Measurements from ENCODE around the gene SMARCAL1.
A peak's percentile ranks its signal among the peaks of the same experiment; 100 is the strongest.
"Not testable (repeated sequence)": the region's sequence is repeated elsewhere in the genome, so short reads cannot be mapped to it uniquely, and the experiment has no call there.

The SMARCAL1 gene

DNA sequence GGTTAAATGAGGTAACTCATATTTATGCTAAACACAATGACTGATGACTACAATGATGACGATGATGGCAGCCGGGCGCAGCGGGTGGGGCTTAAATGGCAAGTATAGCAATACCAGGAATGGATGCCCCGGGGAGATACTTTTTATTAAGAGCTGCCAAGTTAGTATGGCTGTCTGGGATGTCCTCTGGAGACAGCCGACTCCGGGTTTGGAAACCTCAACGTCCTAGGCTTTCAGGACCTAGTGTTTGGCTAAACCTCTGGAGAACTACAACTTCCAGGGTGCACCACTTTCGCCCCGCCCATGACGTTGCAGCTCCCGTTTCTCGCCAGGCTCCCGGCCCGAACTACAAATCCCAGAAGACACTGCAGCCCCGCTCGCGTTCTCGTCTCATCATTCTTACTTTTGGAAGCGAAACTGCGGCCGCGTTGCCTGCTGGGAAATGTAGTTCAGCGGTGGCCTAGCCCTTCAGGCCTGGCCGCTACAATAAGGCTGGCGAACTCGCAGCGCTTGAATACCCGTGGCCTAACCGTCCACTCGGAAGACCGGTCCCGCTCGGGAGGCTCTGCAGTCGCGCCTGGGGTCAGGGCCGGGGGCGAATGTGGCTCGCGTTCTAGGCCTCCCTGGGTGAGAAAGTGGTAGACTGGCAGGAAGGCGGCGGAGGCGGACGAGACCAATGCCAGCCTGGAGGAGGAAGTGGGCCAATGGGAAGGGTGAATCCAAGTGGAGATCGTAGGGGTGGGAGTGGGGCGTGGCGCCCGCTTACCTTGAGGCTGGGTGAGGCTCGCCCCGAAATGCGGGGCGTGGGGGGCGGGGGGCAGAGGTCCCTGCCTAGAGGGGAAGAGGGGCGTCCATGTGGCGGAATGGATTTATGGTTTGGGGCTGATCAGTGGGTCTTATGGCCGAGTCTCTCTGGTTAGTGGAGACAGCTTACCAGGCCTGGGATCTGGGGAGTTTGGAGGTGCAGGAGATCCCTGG, at the start of gene SMARCAL1:
TSS of gene SMARCAL1 (plus strand) at position 463 of the 978 bp plus-strand sequence. CDS start 2,221 bp downstream, outside the sequence.
- DNase-seq (ENCODE audit: low read depth, low spot score), result peak; percentile 96

DNA sequence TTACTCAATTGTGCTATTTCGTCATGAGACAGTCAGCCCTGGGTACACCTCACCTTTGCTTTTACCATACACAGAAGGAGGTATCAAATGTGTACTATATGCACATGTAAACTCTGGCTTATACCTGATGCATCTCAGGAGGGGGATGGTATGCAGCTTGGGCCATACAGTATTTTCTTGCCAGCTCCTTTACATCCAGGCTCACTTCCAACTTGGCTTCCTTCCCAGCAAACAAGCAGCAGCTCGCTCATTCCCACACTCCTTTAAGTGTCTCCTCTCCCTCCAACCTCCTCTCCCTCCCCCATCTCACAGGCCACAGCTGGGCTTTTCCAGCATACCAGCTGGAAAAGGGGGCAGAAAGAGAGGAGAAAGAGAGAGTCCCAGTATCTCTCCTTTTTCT, 49.6 kb upstream of the SMARCAL1 start:
- DNase-seq (ENCODE audit: low read depth, low spot score), result no peak

DNA sequence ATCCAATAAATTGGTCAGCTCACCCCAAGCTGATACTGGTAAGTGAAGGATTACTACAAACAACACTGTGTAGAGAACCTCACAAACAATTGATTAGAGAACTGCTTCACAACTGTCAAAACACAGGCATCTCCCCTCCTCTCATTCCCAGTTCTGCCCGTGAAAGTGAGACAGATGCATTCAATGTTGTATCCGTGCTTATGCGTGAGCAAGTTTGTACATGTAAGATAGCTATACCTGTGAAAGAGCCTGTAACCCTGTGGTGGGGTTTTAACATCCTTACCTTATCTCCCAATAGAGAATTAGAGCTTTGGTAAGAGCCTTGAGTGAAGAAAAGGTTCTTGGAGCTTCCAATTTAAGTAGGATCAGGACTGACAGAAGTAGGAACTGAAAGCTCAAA, 49.1 kb upstream of the SMARCAL1 start:
- DNase-seq (ENCODE audit: low read depth, low spot score), result no peak

DNA sequence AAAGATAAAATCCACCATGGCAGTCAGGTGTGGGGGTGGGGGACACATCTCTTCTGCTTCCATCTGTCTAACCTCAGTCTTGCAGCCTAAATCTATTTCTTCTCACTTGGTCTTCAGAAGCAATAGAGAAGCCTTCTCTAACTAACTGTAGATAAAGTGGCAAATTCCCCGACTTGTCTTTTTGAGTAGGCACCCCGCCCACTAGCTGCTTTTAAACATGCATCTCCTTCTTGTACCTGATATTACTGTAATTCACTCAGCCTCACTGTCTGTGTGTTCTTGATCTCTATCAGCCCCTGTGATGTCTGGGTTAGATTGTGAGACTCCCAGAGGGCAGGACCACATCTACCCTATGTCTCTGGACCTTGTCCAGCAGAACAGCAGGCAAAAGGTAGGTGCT, 46.8 kb upstream of the SMARCAL1 start:
- DNase-seq (ENCODE audit: low read depth, low spot score), result no peak

DNA sequence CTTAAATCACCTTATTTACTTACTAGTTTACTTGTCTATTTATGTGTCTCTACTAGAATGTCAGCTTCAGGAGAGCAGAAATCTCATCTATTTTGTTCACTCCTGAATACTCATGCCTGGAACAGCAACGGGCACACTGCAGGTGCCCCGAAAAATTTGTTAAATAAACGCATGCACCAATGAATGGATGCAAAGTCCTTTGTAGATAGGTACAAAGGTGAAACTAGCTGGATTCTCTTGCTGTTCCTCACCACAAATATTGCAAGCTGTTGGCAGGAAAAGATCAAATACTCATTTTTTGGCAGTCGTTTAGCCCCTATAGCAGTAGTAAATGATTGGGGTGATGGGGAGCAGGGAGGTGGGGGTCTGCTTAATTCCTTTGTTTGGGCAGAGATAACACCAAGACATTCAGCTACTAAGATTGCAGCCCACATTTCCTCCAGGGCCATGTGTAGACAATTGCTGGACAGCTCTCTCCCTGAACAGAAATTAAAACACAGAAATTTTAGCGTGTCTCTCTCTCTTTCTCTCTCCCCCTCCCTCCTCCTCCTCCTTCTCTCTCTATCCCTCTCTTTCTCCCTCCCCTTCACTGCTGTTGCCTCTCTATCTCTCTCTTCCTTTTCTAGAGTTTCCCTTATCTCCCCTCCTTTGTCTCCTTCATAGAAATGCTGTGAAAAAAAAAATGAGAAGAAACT, 45.4 kb upstream of the SMARCAL1 start:
- DNase-seq (ENCODE audit: low read depth, low spot score), result no peak

DNA sequence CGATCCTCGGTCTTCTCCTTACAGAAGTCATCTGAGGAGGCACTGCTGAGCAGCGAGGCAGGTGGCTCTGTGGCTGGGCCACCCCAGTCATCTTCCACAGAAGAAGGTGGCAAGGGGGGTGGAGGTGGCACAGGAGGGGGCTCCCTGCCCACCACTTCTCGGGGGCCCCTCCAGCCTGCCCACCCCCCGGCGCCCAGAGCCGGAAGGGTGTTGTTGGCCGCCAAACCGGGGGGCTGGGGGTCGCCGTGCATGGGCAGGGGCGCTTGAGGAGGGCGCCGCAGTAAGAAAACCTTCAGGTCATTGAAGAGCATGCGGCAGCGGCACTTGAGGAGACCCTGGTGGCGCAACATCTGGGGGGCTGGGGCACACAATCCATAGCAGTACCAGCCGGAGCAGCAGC, 42.5 kb upstream of the SMARCAL1 start:
- no peak for DNase-seq (ENCODE audit: low read depth, low spot score)

DNA sequence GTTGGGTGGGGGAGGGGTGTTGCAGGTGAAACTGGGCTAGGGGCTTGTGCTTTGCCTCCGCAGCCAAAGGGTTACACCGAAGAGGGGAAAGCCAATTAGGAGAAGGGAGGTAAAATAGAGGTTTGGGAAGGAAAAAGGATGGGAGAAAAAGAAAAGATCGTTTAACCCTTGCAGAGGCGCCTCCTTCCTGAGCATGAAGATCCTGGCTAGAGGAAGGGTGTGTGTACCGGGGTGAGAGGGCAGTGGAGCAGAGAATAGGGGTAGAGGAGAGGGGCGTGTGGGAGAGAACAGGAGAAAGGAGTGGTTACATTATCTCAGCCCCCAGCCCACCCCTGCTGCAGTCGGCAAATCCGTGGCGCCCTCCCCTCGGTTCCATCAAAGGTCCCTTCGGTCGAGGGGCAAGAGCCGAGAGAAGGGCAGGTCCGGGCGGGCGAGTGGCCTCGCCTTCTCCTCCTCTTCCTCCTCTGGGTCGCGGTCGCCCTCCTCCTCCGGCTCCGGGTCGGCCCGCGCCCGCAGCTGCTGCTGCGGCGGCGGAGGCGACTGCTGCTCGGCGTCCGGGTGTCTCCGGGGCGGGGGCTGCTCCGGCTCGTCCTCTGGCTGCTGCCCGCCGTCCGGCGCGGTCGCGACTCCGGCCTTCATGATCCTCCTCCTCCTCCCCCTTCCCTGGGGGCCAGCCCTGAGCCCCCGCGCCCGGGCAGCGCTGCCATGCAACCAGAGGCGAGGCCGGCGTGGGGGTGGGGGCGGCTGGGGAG, 41.1 kb upstream of the SMARCAL1 start:
- DNase-seq (ENCODE audit: low read depth, low spot score), result no peak

DNA sequence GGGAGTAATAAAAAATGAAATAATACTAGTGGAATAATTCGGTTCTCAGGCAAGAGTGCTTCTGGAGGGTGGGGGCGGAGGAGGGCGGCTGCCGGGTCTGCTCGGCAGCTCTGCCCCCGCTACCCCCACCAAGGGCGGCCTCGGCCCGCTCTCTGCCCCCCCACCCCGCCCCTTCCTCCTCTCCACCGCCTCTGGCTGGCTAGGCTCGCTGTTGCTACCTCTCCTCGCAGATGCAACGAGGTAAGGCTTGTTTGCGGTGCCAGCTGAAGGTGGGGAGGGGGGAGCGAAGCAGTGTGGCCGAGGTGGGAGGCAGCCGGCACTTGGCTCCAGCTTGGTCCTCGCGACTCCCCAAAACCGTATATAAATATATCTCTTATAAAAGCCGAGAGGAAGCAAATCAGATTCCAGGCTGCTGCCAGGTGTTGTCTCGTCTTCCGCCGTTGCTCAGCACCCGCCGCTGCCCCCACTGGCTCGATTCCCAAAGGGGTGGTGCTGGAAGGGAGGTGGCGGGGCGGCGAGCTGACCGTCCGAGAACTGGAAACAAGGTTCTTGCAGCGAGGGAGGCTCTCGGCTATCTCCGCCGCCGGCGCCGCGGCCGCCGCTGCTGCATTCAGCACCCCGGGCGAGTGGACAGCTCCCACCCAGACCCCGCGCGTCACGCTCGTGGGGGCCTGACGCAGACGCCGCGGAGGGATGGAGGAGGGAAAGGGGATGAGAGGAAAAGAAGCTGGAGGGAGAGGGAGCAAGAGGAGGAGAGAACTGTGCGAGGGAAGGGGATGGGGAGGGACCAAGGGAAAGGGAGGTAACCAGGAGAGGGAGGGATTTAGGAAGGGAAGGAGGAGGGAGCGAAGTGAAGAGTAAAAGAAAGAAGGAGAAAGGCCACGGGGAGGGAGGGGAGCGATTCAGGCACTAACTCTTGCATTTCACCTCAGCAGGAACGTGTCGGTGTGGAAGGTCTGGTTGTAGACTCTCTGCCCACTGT, 40.3 kb upstream of the SMARCAL1 start, which contains the start of gene MARCHF4:
TSS of gene MARCHF4 (minus strand) at position 763 of the 982 bp plus-strand sequence. CDS start 2,223 bp downstream, outside the sequence.
- peak; percentile 34 for DNase-seq (ENCODE audit: low read depth, low spot score)

DNA sequence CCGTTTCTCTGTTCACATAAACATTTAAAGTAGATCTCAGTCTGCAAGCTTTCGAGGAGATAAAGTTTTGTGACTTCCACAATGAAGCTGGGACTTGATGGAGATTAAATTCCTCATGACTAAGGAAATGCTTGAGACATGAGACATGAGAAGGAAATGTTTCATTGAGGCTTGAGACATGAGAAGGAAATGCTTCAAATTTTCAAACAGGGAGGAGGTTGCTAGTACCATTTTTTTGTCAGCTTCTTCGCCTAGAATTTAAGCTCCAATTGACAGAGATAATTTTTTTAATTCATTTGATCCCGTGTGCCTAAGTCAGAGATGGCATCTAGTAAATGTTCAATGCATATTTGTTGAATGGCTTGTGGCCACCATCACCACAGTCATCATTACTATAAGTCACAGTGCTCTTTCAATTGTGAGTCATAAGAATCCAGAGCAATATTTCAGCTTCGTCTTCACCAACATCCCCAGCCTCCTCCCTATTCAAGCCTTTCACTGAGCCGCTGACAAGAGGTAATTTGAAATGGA, 39.5 kb upstream of the SMARCAL1 start:
- no peak for DNase-seq (ENCODE audit: low read depth, low spot score)

DNA sequence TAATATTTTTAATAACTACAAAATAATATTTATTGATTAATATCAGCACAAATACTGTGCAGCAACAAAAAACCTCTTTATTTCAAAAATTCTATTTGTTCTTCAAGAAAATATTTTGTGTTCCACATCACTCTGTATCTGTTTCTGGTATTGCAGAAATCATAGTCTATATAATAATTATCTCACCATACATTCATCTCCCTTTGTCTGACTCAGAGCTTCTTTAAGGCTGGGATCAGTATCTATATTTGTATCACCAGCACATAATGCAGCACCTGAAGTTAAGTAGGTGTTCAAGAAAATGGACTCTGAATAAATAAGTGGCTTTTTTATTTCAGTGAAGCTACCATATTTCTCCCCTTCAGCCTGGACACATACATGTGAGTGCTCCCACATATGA, 38.4 kb upstream of the SMARCAL1 start:
- no peak for DNase-seq (ENCODE audit: low read depth, low spot score)

DNA sequence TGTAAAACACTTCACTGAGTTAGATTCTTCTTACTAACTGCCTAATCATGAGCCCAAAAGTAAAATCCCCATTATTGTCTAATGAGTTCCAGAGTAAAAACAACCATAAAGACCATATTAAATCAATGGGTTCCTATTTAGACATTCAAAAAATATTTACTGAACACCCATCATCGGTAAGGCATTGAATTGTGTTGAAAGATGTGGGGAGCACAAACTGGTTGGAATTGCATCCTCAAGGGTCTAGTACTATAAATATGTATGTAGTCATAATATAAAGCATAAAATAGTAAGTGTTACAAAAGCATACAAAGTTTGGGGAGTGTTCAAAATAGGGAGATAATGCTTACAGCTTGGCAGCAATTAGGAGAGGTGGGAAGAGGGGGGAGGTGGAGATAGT, 37.0 kb upstream of the SMARCAL1 start:
- DNase-seq (ENCODE audit: low read depth, low spot score), result no peak

DNA sequence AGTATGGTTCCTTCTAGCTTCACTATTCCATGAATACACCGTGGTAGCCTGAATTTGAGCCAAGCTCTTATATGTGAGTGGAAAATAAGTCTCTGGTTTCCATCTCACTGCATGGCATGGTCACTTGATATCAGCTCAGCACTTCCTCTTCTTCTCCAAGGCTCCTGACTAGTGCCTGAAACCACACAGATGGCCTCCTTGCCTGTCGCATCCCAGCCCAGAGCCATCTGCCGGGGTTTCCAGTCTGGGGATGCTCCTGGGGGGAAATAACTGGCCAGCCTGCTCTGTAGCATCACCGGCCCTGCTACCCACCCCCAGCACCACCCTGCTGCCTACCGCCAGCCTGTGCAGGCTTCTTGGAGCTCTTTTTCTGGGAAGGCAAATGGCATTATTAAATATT, 32.3 kb upstream of the SMARCAL1 start:
- no peak for DNase-seq (ENCODE audit: low read depth, low spot score)

DNA sequence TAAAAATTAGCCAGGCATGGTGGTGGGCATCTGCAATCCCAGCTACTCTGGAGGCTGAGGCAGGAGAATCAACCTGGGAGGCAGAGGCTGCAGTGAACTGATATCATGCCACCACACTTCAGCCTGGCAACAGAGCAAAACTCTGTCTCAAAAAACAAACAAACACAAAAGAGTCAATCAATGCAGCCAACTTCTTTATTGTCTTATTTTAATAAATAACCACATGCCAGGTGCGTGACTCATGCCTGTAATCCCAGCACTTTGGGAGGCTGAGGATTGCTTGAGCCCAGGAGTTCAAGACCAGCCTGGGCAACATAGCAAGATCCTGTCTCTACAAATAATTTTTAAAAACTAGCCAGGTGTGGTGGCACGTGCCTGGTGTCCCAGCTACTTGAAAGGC, 27.9 kb upstream of the SMARCAL1 start:
- not testable (repeated sequence) for DNase-seq (ENCODE audit: low read depth, low spot score)

DNA sequence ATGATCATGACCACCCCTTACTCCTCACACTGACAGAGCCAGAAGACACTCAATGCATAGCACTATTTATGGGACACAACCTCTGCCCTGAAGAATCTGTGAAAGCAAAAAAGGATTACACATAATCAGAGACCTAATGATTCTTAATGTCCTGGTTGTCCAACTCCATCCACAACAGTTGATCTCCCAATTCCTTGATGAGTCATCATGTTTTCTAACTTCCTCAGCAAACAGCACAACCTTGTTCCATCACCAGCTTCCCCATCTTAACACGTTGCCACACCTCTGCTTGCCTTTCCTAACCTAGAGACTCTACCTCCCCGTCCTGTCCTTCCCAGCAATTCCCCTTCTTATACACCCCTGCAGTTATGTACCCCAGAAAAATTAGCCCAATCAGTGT, 26.8 kb upstream of the SMARCAL1 start:
- DNase-seq (ENCODE audit: low read depth, low spot score), result no peak

DNA sequence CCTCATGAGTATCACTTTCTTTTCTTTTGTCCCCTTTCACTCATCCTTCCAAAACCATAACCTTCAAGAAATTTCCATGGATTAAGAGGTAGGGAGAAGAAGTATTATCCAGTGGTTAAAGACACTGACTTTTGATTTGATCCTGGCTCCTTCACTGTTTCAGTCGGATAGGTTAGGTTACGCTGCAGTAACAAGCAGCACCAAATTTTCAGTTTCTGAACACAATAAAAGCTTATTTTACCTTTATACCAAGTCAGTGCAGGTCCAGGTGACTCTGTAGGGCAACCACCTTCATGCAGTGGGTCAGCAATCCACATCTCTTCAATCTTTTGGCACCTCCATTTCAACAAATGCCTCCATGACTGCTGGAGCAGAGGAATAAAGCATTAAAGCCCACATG, 25.0 kb upstream of the SMARCAL1 start:
- no peak for DNase-seq (ENCODE audit: low read depth, low spot score)

DNA sequence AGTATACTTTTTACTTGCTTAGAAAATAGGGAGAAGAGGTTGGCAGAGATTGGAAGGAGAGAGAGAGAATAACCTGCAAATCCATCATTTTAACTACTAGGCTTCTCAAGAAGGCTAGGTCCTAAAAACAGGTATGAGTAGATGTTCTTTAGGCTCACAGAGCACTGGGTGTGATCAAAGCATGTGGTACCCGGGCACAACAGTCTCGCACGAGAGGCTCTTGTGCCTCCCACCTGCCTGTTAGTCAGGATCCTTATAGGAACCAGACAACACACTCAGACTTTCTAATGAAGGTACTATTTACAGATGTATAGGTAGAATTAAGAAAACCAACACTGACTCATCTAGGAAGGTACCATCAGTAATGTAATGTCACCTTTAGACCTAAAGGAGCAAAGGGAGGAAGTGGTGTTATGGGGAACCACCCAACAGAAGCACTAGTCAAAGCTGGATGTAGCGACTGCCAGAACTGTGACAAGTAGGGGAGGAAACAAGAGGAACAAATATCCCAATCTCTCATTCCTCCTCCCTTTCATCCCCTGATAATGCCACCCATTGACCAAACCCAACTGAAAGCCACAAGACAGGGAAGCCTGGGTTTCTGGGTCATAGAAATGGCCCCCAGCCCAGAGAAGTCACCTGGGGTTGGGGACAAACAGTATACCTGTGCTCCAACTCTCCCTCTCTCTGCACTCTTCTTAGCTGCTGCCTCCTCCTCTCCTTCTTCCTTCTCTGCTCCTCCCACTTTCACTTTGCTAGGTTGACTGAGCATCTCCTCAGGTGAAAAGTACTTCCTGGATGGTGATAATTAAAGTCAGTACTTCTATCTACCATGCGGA, 24.0 kb upstream of the SMARCAL1 start:
- DNase-seq (ENCODE audit: low read depth, low spot score), result no peak

DNA sequence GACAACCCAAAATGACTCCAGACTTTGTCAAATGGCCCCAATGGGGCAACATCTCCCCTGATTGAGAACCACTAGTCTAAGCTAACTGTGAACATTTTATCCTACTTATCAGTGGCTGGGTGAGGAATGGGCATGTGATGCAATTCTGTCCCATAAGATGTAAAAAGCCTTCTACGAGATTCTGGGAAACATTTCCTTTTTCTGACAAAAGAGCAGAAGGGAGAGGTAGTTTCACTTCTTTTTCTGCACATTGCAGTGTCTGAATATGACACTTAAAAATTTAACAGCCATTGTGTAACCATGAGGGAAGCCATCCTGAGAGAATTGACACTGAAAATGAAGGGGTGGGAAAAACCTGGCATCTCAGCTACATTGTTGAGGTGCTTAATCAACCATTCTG, 22.7 kb upstream of the SMARCAL1 start:
- no peak for DNase-seq (ENCODE audit: low read depth, low spot score)

DNA sequence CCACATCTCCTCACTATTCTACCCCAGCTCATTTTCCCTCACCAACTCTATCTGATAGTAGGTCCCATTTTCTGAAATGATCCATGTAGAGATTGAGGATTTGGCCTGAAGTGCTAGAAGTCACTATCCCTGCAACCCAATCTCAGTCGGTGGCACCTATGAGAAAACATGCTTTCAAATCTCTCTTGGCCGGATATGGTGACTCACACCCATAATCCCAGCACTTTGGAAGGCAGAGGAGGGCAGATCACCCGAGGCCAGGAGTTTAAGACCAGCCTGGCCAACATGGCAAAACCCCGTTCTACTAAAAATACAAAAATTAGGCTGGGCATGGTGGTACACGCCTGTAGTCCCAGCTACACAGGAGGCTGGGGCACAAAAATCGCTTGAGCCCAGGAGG, 20.9 kb upstream of the SMARCAL1 start:
- no peak for DNase-seq (ENCODE audit: low read depth, low spot score)

DNA sequence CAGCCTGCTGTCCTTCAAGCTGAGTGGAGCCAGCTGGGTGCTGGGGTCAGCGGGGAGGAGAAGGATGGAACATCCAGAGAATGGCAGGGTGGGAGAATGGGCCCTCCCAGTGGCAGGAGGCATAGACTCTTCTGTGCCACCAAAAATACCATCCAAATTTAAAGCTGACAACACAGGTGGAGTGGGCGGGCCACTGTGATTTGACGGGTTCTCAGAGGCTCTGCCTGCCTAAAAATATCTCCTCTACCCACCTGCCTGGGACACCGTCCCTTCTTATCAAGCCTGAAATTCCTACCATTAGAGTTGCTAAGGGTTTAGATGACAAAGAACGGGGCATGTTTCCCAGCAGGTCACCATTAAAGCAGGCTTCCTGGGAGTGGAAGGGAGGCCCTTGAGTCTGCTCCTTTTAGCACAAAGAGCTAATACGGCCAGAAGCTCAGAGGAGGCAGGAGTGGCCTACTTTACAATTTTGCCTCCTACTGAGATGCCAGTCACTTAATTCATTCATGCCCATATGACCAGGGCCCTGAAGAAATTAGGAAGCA, 20.2 kb upstream of the SMARCAL1 start:
- no peak for DNase-seq (ENCODE audit: low read depth, low spot score)
